GM18868 (cell line): ENCODE data around the gene LPCAT3.

Experiments
- ATAC-seq: cut with Tn5 transposase; IDR thresholded peaks from one replicate; pipeline ENCODE4 v1.9.1; 2021; ENCODE audit warnings: mild to moderate bottlenecking, moderate library complexity; ENCODE audit not compliant: unreplicated experiment

The LPCAT3 gene

DNA sequence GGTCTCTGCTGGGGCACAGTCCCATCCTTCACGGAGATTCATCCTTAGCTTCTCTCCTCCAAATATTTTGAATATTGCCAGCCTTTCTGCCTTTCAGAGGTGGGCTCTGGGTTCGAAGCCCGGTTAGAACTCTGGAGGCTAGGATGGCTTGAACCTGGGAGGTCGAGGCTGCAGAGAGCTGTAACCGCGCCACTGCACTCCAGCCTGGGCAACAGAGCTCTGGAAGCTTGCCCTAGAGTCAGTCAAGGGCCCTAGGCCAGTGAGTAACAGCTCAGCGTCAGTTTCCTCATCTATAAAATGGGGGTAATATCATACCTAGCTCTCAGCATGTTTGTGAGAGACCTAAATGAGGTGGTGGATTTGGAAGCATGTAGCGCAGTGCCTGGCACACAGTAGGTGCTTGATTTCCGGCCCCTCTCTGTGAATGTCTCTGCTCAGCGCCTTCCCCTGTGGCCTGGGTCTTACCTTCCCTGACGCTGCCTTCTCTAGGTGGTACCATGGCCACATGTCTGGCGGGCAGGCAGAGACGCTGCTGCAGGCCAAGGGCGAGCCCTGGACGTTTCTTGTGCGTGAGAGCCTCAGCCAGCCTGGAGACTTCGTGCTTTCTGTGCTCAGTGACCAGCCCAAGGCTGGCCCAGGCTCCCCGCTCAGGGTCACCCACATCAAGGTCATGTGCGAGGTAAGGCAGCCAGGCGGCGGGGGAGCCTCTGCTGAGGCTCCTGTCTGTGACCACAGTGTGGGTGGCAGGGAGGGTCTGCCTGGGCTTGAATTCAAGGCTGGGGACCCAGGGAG lies 63.8 kb downstream of the LPCAT3 start:
- no peak for ATAC-seq

DNA sequence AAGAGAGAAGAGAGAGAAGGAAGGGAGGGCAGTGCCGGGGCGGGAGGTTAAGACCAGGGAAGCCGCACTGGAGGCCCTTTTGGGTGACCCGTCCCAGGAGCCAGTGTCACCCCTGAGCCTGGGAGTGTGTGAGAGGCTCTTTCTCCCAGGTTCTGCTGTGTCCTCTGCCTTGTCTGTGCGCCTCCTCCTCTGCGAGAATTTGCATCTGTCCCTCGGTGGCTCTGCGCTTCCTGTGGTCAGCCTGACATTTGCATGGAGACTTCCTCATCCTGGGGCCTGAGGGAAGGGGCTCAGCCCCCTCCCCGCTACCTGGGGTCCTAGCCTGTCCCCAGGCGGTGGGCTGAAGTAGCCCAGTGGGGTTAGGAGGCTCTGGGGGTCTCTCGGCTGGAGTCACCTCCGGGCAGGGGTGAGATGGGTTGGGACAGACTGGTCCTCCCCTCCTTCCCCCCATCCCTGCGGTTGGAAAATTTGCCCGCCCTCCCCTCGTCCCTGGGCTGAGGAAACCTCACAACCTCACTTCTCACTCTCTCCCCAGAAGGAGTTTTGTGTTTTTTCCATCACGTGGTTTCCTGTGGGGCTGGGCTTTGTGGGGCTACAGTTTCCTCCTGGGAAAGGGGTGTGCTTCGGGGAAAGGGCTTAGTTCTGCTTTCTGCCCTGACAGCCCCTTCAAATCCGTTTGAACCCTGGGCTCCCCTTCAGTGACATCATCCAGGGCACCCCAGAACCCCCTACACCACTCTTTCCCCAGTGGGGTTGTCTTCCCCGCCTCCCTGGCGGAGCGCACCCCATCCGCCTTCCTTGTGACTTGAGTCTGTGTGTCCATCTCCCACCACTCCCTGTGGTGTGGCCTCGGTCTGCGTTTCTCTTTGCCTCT lies 64.6 kb downstream of the LPCAT3 start:
- ATAC-seq, result peak; percentile 46

DNA sequence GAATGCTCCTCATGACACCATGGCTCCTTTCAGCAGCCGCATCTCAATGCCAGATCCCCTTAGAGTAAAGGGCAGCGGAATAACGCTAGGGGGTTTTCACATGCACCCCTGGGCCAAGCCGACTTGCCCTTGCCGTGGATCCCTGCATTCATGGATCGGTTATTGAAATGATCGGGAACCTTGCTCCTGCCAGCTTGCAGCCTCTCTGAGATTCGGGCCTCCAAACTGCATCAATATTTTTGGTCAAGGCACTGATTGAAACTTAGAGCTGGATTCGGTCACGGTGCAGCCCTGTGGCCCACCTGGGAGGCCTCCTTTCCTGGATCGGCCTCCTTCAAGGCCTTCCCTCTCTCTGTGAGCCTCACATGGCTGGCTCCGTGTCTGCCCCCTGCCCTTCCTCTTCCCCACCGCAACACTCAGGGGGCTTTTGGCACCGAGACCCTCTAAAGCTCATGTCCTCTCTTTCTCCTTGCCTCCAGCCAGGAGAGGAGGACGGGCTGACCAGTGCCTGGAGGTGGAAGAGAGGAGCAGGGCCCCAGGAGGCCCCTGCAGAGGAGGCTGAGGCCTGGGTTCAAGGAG lies 65.3 kb downstream of the LPCAT3 start:
- no peak for ATAC-seq

DNA sequence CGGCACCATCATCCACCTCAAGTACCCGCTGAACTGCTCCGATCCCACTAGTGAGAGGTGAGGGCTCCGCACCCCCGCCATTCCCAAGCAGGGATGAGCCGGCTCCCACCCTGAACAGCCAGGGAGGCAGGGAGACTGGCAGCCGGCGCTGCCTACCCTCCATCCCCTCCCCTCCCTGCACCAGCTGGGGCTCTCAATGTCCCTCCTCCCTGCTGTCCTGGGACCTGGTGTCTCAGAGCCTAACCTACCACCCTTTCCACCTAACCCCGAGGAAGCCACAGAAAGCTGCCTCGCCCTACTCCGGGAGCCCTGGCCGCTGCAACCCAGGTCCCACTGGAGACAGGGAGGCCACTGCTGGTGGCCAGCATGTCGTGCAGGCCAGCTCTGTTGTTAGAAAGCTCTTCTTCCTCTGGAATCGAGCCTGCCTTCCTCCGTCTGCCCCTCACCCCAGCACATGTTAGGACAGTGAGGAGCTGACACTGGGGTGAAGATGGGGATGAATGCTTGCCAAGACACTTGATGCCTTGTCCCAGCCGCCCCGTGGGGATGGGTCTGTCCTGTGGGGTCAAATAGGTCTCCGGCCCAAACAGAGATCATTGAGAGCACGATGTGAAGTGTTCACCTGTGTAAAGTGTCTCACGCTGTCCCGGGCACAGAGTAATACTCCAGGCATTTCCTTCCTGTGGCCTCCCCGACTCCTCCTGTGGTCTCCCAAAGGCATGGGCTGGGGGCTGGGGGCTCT lies 66.0 kb downstream of the LPCAT3 start:
- ATAC-seq, result no peak

DNA sequence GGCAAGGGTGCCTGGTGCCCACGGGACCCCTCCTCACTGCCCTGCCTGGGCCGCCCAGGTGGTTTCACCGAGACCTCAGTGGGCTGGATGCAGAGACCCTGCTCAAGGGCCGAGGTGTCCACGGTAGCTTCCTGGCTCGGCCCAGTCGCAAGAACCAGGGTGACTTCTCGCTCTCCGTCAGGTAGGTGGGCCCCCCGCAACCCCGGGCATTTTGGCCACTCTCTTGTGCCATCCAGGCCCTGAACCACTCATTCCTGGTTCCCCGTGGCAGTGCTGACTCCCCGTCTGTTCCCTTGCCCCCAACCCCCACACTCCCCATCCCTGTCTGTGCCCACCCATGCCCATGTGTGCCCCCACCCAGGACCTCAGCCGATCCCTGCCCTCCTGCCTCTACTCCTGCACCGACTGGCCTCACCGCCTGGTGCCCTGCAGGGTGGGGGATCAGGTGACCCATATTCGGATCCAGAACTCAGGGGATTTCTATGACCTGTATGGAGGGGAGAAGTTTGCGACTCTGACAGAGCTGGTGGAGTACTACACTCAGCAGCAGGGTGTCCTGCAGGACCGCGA lies 66.6 kb downstream of the LPCAT3 start:
- no peak for ATAC-seq

DNA sequence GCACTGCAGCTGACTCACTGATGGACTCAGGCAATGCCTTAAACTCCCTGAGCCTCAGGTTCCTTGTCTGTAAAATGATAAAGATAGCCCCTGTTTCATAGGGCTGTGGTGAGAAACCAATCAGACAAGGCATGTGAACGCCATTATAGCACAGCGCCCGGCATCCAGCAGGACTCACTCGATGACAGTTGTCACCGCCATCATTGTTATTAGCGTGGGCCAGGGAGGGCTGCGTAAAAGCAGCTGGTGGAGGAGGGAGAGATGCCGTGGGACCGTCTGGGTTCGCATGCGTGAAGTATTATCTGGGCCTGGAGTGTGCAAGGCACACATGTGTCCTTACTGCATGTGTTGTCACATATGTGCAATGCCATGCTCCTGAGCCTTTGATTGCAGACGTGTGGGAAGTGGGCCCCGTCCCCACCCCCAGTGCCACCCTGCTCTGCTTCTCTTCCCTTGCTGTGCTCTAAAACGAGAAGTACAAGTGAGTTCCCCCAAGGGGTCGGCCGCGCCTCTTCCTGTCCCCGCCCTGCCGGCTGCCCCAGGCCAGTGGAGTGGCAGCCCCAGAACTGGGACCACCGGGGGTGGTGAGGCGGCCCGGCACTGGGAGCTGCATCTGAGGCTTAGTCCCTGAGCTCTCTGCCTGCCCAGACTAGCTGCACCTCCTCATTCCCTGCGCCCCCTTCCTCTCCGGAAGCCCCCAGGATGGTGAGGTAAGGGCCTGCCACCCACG lies 67.3 kb downstream of the LPCAT3 start, which contains the start of gene PTPN6:
Gene PTPN6, plus strand, starts transcription at position 546 of the 730 bp plus-strand sequence. Its CDS starts 157 bp downstream, at position 703.
- ATAC-seq, result peak; percentile 27

DNA sequence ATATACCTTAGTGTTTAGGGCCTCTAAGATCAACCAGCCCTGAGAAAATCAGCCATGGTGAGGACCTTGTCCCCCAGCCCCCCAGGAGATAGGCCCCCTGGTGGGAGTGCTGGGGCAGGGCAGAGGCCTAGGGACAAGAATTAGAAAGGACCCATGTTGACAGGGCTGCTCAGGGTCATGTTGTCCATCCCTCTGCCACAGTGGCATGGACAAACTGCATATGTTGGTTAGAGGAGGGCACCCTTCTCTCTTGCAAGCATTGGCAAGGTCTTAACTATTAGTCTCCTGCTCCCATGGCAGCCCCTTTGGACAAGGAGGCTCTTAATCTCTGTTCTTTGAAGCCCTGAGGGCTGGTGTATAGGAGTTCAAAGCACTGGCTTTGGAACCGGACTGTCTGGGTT lies 67.9 kb downstream of the LPCAT3 start:
- ATAC-seq, result no peak

DNA sequence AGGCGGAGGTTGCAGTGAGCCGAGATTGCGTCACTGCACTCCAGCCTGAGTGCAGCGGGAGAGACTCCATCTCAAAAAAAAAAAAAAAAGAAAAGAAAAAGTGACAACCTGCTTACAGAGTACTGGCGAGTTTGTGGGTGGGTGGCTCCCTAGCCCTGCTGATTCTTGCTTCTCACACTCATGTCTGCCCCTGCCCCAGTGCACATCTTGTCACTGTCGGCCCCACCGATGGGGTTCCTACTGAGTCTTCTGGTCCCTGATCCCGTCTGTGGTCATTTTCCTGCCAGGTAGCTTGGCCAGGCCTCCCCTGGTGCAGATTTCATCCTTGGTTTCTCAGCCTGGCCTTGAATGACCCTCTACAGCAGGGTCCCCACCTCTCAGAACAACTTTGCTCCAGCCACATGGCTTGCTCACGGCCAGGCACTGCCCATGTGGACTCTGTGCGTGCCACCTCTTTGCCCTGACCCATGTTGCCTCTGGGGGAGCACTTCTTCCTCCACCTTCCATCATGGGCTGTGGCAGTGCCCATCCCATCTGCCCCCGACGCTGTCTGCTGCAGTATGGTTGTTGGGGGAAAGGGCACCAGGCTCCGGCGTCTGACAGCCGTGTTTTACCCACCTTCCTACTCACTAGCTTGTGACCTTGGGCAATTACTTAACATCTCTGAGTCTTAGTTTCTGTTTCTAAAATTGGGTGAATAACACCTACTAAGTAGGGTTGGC lies 69.2 kb downstream of the LPCAT3 start:
- no peak for ATAC-seq

DNA sequence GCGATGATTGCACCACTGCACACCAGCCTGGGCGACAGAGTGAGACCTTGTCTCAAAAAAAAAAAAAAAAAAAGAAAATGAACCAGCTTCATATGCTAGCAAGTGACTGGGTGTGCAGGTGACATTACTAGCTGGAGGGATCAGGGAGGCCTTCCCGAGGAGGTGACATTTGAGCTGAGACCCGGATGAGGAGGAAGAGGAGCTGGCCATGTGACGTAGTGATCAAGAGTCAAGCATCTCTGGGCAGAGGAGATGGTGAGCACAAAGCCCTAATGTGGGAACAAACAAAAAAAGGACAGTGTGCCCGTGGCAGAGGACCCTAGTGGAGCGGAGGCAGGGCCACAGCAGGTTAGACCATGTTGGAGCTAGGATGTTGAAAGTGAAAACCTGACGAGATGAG lies 70.7 kb downstream of the LPCAT3 start:
- ATAC-seq, result no peak

DNA sequence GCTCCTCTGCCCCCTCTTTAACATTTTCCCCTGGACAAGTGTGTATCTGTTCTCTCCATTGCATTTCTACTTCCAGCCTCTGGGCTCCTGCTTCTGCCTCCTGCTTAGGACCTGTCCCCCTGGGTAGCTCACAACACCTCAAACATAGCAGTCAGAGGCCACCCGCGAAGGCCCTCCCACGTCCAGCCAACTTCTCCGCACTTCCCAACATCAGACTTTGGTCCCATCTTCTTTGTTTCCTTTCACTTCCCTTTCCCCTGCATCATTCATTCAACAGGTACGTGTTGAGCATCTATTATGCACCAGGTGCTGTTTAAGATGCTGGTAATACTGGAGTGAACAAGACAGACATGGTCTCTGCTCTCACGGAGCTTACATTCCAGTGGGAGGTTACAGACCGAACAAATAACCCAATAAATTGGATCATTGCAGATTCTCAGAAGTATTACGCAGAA lies 71.3 kb downstream of the LPCAT3 start:
- ATAC-seq, result no peak

DNA sequence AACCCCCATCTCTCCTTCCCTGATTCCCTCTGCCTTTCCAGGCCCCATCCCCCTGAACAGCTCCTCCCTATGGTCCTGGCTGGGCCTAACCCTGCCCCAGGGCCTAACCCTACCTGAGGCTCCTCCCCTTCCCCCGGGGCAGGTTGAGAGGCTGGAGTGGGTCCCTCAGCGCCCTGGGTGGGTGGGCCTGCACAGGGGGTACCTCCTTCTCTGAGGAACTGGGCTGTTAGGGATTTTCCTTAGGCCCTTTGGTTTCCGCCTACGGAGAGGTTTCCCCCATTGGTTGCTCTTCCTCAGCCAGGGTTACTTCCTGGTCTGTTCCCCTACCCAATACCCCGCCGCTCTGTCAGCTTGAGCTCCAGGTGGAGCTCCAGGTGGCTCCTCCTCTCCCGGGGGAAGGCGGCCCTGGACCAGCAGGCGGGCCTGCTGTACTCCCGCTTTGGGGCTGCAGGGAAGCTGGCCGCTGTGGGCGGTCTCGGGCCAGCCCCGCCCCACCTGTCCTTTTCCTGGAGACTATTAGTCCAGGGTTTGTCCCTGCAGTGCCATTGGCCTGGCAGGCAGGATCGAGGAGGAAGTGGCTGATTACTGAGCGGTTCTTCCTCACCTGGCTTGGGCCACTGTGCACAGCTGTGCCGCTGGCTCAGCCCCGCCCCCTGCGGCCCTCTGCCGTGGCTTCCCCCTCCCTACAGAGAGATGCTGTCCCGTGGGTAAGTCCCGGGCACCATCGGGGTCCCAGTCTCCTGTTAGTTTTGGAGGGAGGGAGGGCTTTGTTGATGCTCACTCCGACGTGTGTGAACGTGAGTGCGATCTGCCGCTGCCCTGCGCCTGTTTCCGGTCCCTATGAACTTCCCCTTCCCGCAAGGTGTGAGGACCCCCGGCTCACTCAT lies 72.0 kb downstream of the LPCAT3 start:
- peak; percentile 28 for ATAC-seq

DNA sequence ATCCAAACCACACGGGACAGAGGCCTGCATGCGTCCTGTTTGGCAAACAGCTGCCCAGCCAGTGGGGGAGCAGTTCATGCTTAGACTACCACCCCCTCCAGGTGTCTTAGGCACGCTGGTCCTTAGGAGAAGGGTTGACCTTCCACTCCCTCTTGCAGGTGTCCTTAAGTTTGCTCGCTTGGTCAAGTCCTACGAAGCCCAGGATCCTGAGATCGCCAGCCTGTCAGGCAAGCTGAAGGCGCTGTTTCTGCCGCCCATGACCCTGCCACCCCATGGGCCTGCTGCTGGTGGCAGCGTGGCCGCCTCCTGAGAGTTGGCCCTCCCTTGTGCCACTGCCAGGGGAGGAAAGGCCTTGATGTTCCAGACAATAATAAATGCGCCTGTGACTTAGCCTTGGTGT lies 72.7 kb downstream of the LPCAT3 start:
- ATAC-seq, result no peak

DNA sequence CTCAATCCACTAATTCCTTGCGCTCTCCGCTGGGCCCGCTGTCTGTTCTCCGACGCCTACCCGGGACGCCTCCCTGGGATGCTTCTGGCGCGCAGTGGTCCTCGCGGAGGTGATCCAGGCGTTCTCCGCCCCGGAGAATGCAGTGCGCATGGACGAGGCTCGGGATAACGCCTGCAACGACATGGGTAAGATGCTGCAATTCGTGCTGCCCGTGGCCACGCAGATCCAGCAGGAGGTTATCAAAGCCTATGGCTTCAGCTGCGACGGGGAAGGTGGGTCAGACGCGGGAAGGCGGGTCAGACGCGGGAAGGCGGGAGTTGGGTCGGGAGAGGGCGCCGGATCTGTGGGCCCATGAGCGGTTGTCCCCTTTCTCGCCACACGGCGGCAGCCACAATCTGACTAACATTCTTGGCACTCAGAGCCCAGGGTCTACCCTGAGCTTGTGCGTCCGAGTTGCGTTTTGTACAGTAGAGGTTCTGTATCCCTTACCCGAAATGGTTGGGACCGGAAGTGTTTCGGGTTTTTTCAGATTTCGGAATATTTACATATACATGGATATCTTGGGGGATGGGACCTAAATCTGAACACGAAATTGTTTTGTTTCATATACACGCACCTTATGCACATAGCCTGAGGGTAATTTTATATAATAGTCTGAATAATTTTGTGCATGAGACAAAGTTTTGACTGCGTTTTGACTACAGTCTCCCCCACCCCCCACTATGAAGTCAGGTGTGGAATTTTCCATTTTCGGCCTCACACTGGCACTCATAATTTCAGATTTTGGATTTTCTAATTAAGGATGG lies 73.7 kb downstream of the LPCAT3 start:
- peak; percentile 42 for ATAC-seq

DNA sequence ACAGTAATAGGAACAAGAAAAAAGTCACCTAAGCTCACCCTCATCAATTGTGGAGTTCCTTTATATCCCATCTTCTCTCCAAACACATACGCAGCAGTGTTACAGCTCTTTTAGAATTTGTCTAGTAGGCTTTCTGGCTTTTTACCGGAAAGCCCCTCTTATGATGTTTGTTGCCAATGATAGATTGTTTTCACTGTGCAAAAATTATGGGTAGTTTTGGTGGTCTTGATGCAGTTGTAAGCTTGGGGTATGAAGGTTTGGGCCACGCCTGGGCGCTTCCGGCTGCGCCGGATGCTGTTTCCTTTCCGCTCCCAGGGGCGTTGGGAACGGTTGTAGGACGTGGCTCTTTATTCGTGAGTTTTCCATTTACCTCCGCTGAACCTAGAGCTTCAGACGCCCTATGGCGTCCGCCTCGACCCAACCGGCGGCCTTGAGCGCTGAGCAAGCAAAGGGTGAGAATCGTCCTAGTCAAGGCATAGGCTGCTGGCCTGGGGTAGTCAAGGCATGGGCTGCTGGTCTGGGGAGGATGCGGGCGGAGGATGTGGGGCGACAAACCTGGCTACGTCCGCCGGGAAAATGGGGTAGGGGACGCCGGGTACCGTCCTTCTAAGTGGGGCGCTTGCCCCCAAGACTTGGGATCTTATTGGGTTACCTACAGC lies 74.4 kb downstream of the LPCAT3 start, which contains the start of the genes C12orf57 and RNU7-1:
Gene C12orf57, plus strand, starts transcription at position 301 of the 659 bp plus-strand sequence. Its CDS starts 100 bp downstream, at position 401.
Gene RNU7-1, plus strand, starts transcription at position 95 of the 659 bp plus-strand sequence.
- peak; percentile 32 for ATAC-seq

DNA sequence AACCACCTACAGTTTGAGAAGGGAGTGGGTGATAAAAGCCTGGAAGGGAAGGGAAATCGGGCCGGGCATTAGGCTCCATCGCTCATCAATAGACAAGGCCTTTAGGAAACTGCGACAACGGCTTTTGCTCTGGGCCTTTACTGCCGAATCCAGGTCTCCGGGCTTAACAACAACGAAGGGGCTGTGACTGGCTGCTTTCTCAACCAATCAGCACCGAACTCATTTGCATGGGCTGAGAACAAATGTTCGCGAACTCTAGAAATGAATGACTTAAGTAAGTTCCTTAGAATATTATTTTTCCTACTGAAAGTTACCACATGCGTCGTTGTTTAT lies 74.9 kb downstream of the LPCAT3 start:
- peak; percentile 32 for ATAC-seq

DNA sequence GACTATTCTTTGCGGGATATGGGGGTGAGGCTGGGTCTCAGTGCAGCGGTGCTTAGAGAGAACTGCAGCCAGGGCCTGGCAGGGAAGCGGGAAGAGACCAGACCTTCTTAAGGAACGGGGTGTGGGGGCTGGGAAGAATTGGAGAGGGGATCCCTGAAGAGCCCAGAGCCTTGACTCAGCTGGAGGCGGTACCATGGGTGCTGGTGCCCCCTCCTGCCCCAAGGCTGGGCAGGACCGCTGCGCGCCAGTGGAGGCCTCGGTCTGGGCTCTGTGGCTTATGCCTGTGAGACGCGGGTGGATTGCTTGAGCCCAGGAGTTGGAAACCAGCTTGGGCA lies 76.0 kb downstream of the LPCAT3 start:
- ATAC-seq, result no peak

DNA sequence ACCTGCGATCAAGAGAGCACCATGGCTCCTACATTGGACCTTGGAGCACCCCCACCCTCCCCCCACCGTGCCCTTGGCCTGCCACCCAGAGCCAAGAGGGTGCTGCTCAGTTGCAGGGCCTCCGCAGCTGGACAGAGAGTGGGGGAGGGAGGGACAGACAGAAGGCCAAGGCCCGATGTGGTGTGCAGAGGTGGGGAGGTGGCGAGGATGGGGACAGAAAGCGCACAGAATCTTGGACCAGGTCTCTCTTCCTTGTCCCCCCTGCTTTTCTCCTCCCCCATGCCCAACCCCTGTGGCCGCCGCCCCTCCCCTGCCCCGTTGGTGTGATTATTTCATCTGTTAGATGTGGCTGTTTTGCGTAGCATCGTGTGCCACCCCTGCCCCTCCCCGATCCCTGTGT lies 76.5 kb downstream of the LPCAT3 start:
- no peak for ATAC-seq
